GM21367 (cell line): ENCODE data around the gene CAMK1D.
A peak's percentile ranks its signal among the peaks of the same experiment; 100 is the strongest.
"Not testable (repeated sequence)": the region's sequence is repeated elsewhere in the genome, so short reads cannot be mapped to it uniquely, and the experiment has no call there.

Source experiments
- ATAC-seq: cut with Tn5 transposase; IDR thresholded peaks from one replicate; pipeline ENCODE4 v1.9.1; 2021; ENCODE audit not compliant: unreplicated experiment

The CAMK1D gene

GRCh38 chr10:12710594-12711349, 361.4 kb downstream of the CAMK1D start:
- ATAC-seq = peak; percentile 68

- ATAC-seq = no peak
Measured at GRCh38 chr10:12711350-12711708, 362.0 kb downstream of the CAMK1D start.

GRCh38 chr10:12712293-12712983, 363.1 kb downstream of the CAMK1D start:
- ATAC-seq = no peak

GRCh38 chr10:12712984-12713316, 363.6 kb downstream of the CAMK1D start:
- not testable (repeated sequence) for ATAC-seq

GRCh38 chr10:12716042-12716441, 366.7 kb downstream of the CAMK1D start:
- no peak for ATAC-seq

GRCh38 chr10:12717981-12718707, 368.8 kb downstream of the CAMK1D start:
- ATAC-seq = no peak

- no peak for ATAC-seq
Measured at GRCh38 chr10:12719365-12719764, 370.0 kb downstream of the CAMK1D start.

GRCh38 chr10:12720217-12720981, 371.1 kb downstream of the CAMK1D start:
- no peak for ATAC-seq

- ATAC-seq = no peak
Measured at GRCh38 chr10:12721334-12721733, 372.0 kb downstream of the CAMK1D start.

- ATAC-seq = no peak
Measured at GRCh38 chr10:12723220-12723619, 373.9 kb downstream of the CAMK1D start.

- ATAC-seq = no peak
Measured at GRCh38 chr10:12724807-12725579, 375.6 kb downstream of the CAMK1D start.

GRCh38 chr10:12725580-12725888, 376.2 kb downstream of the CAMK1D start:
- not testable (repeated sequence) for ATAC-seq

- no peak for ATAC-seq
Measured at GRCh38 chr10:12726971-12727831, 377.9 kb downstream of the CAMK1D start.

- ATAC-seq = no peak
Measured at GRCh38 chr10:12727832-12728215, 378.5 kb downstream of the CAMK1D start.

GRCh38 chr10:12728494-12728893, 379.1 kb downstream of the CAMK1D start:
- ATAC-seq = no peak

GRCh38 chr10:12729885-12730284, 380.5 kb downstream of the CAMK1D start:
- ATAC-seq = no peak

GRCh38 chr10:12730809-12731519, 381.6 kb downstream of the CAMK1D start:
- no peak for ATAC-seq

GRCh38 chr10:12733271-12733670, 383.9 kb downstream of the CAMK1D start:
- no peak for ATAC-seq

GRCh38 chr10:12735843-12736462, 386.6 kb downstream of the CAMK1D start:
- no peak for ATAC-seq
